ENCODE results near the gene ZFHX3.
"Not testable (repeated sequence)": the region's sequence is repeated elsewhere in the genome, so short reads cannot be mapped to it uniquely, and the experiment has no call there.

The ZFHX3 gene

GRCh38 chr16:73080931-73081330, 33.0 kb upstream of the ZFHX3 start:
- CTCF ChIA-PET, result no interaction called here
- POLR2A ChIA-PET (ENCODE audit: low non-redundant PET), result no interaction called here

GRCh38 chr16:73076324-73076810, 28.4 kb upstream of the ZFHX3 start:
- no peak for DNase-seq (ENCODE audit: low spot score)
- ChIA-PET POLR2A (ENCODE audit: low non-redundant PET) (no interaction called here), CTCF (no interaction called here)
- no peak for TF ChIP-seq CTCF (conservative IDR thresholded peaks at IDR 0.05; ENCODE audit: low read depth)
- H3K27ac ChIP-seq, result no peak overlapping the region

More at GRCh38 chr16:73080931-73081330, 33.0 kb upstream of the ZFHX3 start:
- no peak for DNase-seq (ENCODE audit: low spot score)
- no peak for TF ChIP-seq CTCF (conservative IDR thresholded peaks at IDR 0.05; ENCODE audit: low read depth)
- H3K27ac ChIP-seq, result peak overlapping the region; percentile 98; the same call in 1 of the 2 replicates

GRCh38 chr16:73074382-73074781, 26.5 kb upstream of the ZFHX3 start:
- ChIA-PET POLR2A (ENCODE audit: low non-redundant PET) (no interaction called here), CTCF (interaction anchor here (0.6 kb wide), 1 partner anchor 1201 kb away, joined by 4 read pairs; no protein-coding TSS in a partner anchor)
- DNase-seq (ENCODE audit: low spot score), result no peak
- H3K27ac ChIP-seq, result no peak overlapping the region
- TF ChIP-seq CTCF (conservative IDR thresholded peaks at IDR 0.05; ENCODE audit: low read depth), result no peak

GRCh38 chr16:73072051-73072450, 24.1 kb upstream of the ZFHX3 start:
- POLR2A ChIA-PET (ENCODE audit: low non-redundant PET); DNase-seq (ENCODE audit: low spot score); CTCF ChIA-PET: not testable (repeated sequence)
- H3K27ac ChIP-seq, result peak overlapping the region; percentile 79

- ChIA-PET POLR2A (ENCODE audit: low non-redundant PET) (no interaction called here), CTCF (interaction anchor here (0.6 kb wide), 1 partner anchor 25 kb away, joined by 3 read pairs; no protein-coding TSS in a partner anchor)
- DNase-seq (ENCODE audit: low spot score), result no peak
- TF ChIP-seq CTCF (conservative IDR thresholded peaks at IDR 0.05; ENCODE audit: low read depth), result no peak
- peak overlapping the region; percentile 79 for H3K27ac ChIP-seq
These were observed 23.4 kb upstream of the ZFHX3 start for GRCh38 chr16:73071131-73071940.

- POLR2A ChIA-PET (ENCODE audit: low non-redundant PET), result no interaction called here
These were observed 21.8 kb upstream of the ZFHX3 start for GRCh38 chr16:73069581-73070262.

More at GRCh38 chr16:73069581-73070262, 21.8 kb upstream of the ZFHX3 start:
- no peak for DNase-seq (ENCODE audit: low spot score)
- H3K27ac ChIP-seq, result no peak overlapping the region
- CTCF ChIA-PET, result interaction anchor here (0.6 to 0.9 kb wide), 3 partner anchors 9 to 607 kb away, joined by 3 to 5 read pairs (median 3); no protein-coding TSS in a partner anchor
- TF ChIP-seq CTCF (conservative IDR thresholded peaks at IDR 0.05; ENCODE audit: low read depth), result no peak

Measured in RWPE1 (cell line).